DMS53 (cell line): ENCODE data around the gene PDLIM4.
A peak's percentile ranks its signal among the peaks of the same experiment; 100 is the strongest.

Experiments
- DNase-seq: peaks from one replicate; lab custom pipeline; 2025; lab: John Stamatoyannopoulos, UW

The PDLIM4 gene

DNA sequence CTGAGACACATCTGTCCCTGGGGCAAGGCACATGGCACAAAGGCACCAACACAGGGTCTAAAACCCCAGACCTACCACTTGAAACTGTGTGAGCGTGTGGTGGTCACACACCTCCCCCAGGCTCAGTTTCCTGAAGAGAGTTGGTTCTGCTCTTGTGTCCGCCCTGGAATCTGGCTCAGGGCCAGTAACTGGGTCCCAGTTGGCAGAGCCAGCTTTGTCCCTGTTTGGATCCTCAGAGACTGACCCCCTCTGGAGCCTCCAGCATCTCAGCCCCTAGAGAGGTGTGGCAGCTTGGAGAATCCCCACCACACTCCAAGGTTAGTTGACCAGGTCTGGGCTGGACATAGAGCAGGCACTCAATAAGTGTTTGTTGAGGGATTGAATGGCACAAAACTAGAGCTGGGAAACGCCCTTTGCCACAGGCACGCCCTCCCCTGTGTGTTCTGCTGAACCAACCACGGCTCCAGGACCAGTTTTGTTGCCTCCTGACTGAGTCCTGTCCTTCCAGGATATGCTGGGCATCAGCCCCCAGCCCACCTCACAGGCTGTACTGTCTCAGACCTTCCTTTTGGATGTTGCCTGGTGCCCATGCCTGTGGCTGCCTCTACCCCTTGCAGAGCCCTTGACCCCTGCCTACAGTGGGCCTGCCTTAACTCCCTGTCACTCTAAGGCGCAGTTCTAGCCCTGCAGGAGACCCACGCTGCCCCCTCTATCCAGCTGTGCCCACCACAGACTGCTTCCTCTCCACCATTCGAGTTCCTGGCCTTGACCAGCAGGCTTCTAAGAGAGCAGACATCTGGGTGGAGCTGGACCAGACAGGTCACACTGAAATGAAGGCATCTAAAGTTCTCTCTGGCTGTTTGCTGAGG, 3.8 kb upstream of the PDLIM4 start:
- DNase-seq, result peak; percentile 39

GRCh38 chr5:132254321-132254977, 3.0 kb upstream of the PDLIM4 start:
- no peak for DNase-seq

GRCh38 chr5:132256086-132256782, 1.3 kb upstream of the PDLIM4 start:
- DNase-seq, result no peak

GRCh38 chr5:132256783-132257130, 739 bp upstream of the PDLIM4 start:
- no peak for DNase-seq

GRCh38 chr5:132258102-132259068, 889 bp downstream of the PDLIM4 start:
- DNase-seq, result peak; percentile 13

DNA sequence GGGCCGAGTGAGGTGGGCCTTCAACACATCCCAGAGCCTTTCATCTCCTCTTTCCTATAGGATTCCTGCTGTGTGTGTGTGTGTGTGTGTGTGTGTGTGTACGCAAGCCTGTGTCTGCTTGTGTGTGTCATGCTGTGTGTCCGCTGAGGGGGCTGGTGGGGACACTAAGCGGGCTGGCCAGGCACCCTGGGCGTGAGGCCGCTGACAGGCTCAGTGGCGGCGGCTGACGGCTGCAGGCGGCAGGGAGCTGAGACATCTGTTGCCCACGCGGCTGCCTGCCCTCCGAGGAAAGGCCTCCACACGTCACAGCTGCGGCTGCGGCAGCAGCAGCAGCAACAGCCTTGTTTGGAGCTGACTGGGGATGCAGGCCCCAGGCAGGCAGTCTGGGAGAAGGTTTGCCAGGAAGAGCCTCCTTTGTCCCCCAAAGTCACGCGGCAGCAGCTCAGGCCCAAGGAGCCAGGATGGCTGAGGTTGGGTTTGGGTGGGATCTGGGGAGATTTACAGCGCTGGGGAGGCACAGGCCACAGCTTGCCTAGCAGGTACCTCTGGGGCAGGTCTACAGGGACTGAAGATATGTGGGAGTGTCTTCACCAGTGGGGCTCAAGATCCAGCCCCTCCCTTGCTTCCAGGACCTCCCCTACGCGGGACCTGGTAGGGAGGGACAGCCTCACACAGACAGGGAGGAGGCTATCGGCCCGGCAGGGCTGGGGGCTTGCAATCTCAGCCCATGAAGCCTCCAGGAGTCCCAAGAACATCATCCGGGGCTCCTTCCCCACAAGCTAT, 1.8 kb downstream of the PDLIM4 start:
- no peak for DNase-seq

- DNase-seq, result no peak
Observed at GRCh38 chr5:132260051-132260450, 2.6 kb downstream of the PDLIM4 start.

DNA sequence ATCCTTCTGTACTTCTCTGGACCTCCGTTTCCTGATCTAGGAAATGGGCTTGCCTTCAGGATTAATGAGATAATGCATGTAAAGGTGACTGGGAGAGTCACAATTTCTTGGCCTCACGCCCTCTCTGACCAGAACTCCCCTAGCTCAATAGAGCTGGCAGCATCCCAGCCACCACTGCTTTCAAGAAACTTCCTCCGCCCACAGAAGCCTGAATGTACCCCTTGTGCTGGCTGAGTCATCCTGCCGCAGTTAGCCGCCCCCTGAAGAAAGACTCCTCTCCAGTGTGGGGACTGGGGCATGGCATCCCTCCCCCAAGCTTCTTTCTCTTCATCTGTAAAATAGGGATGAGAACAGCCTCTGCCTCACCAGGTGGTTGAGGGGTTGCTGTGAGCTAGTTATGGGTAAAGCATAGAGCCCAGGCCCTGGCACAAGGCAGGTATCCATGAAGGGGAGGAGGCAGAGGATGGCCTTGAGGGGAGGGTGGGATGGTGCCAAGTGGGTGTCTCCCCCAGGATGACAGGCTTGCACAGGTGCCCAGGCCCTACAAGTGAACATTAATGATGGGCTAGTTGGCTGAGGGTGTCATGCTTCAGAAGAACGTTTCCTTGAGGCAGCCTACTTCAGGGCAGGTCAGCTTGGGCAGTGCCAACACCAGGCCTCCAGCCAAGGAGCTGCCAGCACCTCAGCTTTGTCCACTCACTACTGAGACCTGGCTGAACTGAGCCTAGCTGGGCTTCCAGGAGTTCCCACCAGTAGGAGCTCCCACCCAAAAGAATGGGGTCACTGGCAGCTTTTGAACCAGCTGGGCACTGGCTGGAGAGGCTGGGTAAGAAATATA, 3.4 kb downstream of the PDLIM4 start:
- no peak for DNase-seq

GRCh38 chr5:132261881-132262845, 4.7 kb downstream of the PDLIM4 start:
- no peak for DNase-seq

DNA sequence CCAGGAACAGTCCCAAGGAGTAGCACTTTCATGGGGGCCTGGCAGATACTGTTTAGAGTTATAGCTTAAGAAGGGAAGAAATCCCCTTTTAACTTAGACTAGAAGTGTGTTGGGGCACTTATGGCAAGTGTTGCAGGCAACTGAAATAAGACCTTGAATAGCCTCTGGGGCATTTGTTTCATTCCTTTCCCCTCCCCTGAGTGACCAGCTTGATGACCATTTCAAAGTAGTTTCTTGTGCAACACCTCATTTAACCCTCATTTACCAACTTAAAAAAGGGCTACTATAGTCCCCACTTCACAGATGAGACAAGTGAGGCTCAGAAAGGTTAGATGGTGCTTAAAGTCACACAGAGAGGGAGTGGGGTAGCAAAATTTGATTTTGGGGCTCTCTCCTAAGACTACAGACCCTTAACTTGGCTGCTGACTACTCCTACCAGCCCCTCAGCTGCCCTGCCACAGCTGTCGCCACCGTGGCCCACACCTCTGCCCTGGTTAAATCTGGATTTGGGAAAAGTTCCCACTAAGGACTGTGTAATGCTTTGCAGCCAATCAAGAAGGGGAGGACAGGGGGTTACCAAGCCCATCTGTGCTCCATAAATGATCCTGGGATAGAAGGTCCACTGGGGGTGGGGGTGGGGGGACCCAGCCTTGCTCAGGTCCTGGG, 5.5 kb downstream of the PDLIM4 start:
- DNase-seq, result no peak

- no peak for DNase-seq
Observed at GRCh38 chr5:132263548-132264261, 6.2 kb downstream of the PDLIM4 start.

DNA sequence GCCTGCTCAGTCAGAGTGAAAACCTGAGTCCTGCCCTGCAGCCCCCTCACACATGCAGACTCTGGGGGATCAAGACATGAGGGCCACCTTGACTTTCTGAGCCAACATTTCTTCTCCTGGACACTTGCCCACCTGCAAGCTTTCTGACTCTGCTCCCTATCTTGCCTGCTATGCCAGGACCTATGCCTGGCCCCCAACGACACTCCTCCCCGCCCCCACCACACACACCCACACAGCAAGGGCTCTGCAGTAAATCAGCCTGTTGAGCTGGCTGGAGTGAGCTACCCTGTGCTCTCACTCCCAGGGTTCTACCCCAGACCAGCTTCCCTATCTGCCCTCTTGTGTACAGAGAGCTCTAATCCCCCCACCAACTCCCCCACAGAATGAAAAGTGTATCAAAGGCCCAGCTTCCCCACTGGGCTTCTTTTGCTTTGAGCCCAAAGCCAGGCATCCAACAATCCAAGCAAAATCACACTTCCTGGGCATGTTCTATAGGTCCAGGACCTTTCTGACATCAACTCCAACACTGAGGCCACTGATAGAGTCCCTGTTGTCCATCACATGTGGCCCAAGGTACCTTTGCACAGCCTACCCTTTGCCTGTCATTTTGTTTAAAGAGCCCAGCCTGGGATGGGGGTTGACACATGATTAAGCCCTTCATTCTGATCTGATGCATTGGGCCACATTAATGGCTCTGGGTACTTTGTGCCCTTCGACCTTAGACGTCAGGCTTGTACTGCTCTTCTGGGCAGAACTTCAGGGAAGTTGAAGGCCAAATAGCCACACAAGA, 7.2 kb downstream of the PDLIM4 start:
- no peak for DNase-seq

DNA sequence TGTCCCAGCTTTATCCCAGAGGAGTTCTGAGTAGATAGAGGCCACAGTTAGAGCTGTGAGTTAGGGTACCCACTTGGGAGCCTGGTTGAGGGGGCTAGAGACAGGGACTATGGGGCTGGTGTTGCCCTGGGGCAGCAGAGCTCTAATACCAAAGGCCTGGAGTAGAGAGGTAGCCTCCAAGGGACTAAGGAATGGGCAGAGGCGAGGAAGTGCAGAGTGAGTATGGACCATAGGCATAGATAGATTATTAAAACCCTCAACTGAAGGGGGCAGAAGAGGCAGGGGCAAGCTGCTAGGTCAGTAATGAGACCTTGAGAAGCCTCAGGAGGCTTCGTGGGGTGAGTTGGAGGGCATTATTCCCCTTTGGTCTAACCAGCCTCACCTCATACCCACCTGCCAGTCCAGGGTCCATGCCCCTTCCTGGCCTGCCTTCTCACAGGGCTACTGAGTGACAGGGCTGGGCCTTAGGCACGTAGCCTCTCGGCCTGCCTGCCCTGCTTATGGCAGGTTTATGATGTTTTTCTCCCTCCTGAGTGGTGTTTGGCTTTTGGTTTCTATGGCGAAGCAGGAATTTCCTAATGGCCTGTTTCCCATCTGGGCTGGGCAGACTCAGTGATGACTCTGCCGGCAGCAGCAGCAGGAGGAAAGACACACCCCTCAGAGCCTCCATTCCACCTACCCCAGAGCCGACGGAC, 8.0 kb downstream of the PDLIM4 start:
- DNase-seq, result peak; percentile 49

GRCh38 chr5:132266031-132266835, 8.7 kb downstream of the PDLIM4 start:
- DNase-seq, result no peak

- no peak for DNase-seq
Observed at GRCh38 chr5:132266836-132267160, 9.3 kb downstream of the PDLIM4 start.
